Measurements from ENCODE around the gene STARD10.
A peak's percentile ranks its signal among the peaks of the same experiment; 100 is the strongest.
"Not testable (repeated sequence)": the region's sequence is repeated elsewhere in the genome, so short reads cannot be mapped to it uniquely, and the experiment has no call there.

The STARD10 gene

GRCh38 chr11:72806378-72806777 lies 12.5 kb upstream of the STARD10 start:
- not testable (repeated sequence) for DNase-seq

- no peak for DNase-seq
Measured at GRCh38 chr11:72805216-72805615, 11.4 kb upstream of the STARD10 start.

GRCh38 chr11:72802822-72803221 lies 9.0 kb upstream of the STARD10 start:
- no peak for DNase-seq

- no peak for DNase-seq
Measured at GRCh38 chr11:72799441-72799840, 5.6 kb upstream of the STARD10 start.

GRCh38 chr11:72798361-72798760 lies 4.5 kb upstream of the STARD10 start:
- no peak for DNase-seq

- DNase-seq: no peak
Measured at GRCh38 chr11:72793076-72793424, 797 bp downstream of the STARD10 start.

GRCh38 chr11:72792437-72793021 lies 1.3 kb downstream of the STARD10 start:
- no peak for DNase-seq

GRCh38 chr11:72791228-72791627 lies 2.6 kb downstream of the STARD10 start:
- DNase-seq: not testable (repeated sequence)

- no peak for DNase-seq
Measured at GRCh38 chr11:72789493-72790131, 4.2 kb downstream of the STARD10 start.

GRCh38 chr11:72788241-72788640 lies 5.6 kb downstream of the STARD10 start:
- DNase-seq: no peak

GRCh38 chr11:72787216-72788104 lies 6.4 kb downstream of the STARD10 start:
- DNase-seq: no peak

- no peak for DNase-seq
Measured at GRCh38 chr11:72786305-72787215, 7.3 kb downstream of the STARD10 start.

- DNase-seq: no peak
Measured at GRCh38 chr11:72784662-72785061, 9.2 kb downstream of the STARD10 start.

- no peak for DNase-seq
Measured at GRCh38 chr11:72783144-72783905, 10.5 kb downstream of the STARD10 start.

GRCh38 chr11:72782081-72782920 lies 11.5 kb downstream of the STARD10 start:
- DNase-seq: no peak

GRCh38 chr11:72781313-72782080 lies 12.3 kb downstream of the STARD10 start:
- peak; percentile 42 for DNase-seq

GRCh38 chr11:72781063-72781312 lies 12.9 kb downstream of the STARD10 start:
- no peak for DNase-seq

- no peak for DNase-seq
Measured at GRCh38 chr11:72780296-72781062, 13.4 kb downstream of the STARD10 start.

GRCh38 chr11:72779495-72780128 lies 14.2 kb downstream of the STARD10 start:
- no peak for DNase-seq
